ENCODE measurements around the gene LYG1. TPM values are rescaled to one million over a fixed set of nuclear protein-coding genes. Genes with fewer than 3 reads are reported as not detected.

LYG1 gene
- total and polyA plus RNA-seq, 9 of the 15 experiments (the other 6 are each of a cell fraction or from before 2014, with no cell fraction given): 0.64 to 2.6 (median 1.2) TPM

- 0 out of 2 replicates have a peak, but pooled peaks have one; percentile 61 for TF ChIP-seq FOXK1 (CRISPR knock-in tag; IDR thresholded peaks at IDR 0.05; ENCODE audit: borderline replicate concordance)
- TF ChIP-seq FOSL1 (tag; conservative IDR thresholded peaks at IDR 0.05): peak; percentile 28
- no peak for TF ChIP-seq HMBOX1 (IDR thresholded peaks at IDR 0.05)
- no peak for TF ChIP-seq ZNF124 (CRISPR knock-in tag; IDR thresholded peaks at IDR 0.05)
- TF ChIP-seq ZNF449 (CRISPR knock-in tag; IDR thresholded peaks at IDR 0.05): no peak
- TF ChIP-seq ZNF830 (CRISPR knock-in tag; IDR thresholded peaks at IDR 0.05): no peak
- no peak for TF ChIP-seq SRSF1 (IDR thresholded peaks at IDR 0.05; ENCODE audit: low read depth, low read length)
- TF ChIP-seq SRSF3 (IDR thresholded peaks at IDR 0.05; ENCODE audit: insufficient read depth, low read length): 0 out of 2 replicates have a peak, but pooled peaks have one; percentile 61
- TF ChIP-seq HINFP (tag; conservative IDR thresholded peaks at IDR 0.05; ENCODE audit: low read depth): peak; percentile 65; the same call in 1 of the 2 replicates
- no peak for TF ChIP-seq WHSC1 (IDR thresholded peaks at IDR 0.05; ENCODE audit: low read length)
- TF ChIP-seq TAF9B (IDR thresholded peaks at IDR 0.05; ENCODE audit: partially characterized antibody): peak; percentile 76
- no peak for TF ChIP-seq MCM7 (IDR thresholded peaks at IDR 0.05)
- TF ChIP-seq ZBTB43 (CRISPR knock-in tag; IDR thresholded peaks at IDR 0.05): no peak
- TF ChIP-seq MAFG (tag; conservative IDR thresholded peaks at IDR 0.05): no peak
- no peak; the same call in 1 of the 2 replicates for TF ChIP-seq CBX1 (IDR thresholded peaks at IDR 0.05; ENCODE audit: low read depth)
- peak; percentile 85; the same call in 1 of the 2 replicates for TF ChIP-seq NKRF (IDR thresholded peaks at IDR 0.05; ENCODE audit: borderline replicate concordance)
- no peak for TF ChIP-seq ZNF57 (CRISPR knock-in tag; IDR thresholded peaks at IDR 0.05)
- no peak for TF ChIP-seq ELK1 (CRISPR knock-in tag; IDR thresholded peaks at IDR 0.05)
- no peak for TF ChIP-seq KHSRP (IDR thresholded peaks at IDR 0.05)
Observed at GRCh38 chr2:99337113-99338028, 36.4 kb upstream of the LYG1 start, which contains the start of gene EIF5B (continued).
